Thyroid gland (tissue), 4 donors: Measurements from ENCODE around the gene PDGFA.

Source experiments
- POLR2A ChIP-seq, 2 donors: fragments of 450-650 bp; IDR thresholded peaks; one replicate each; pipeline ENCODE4 v1.6.1; 2017; ENCODE audit warnings: antibody characterized with exemption in 2 of 2, mild to moderate bottlenecking in 2 of 2, moderate library complexity in 1 of 2
- TF ChIP-seq, protein P1 (sequence below), 6 experiments: fragments of 200-600 bp in 3 of 6; fragments of 450-650 bp in 3 of 6; sonication (generic) in 3 of 6; IDR thresholded peaks; one replicate each; pipeline ENCODE4 v1.5.1; 2016 to 2019; ENCODE audit warnings: antibody characterized with exemption in 6 of 6, mild to moderate bottlenecking in 2 of 6, inconsistent platforms in 1 of 6, moderate library complexity in 1 of 6

DNA sequence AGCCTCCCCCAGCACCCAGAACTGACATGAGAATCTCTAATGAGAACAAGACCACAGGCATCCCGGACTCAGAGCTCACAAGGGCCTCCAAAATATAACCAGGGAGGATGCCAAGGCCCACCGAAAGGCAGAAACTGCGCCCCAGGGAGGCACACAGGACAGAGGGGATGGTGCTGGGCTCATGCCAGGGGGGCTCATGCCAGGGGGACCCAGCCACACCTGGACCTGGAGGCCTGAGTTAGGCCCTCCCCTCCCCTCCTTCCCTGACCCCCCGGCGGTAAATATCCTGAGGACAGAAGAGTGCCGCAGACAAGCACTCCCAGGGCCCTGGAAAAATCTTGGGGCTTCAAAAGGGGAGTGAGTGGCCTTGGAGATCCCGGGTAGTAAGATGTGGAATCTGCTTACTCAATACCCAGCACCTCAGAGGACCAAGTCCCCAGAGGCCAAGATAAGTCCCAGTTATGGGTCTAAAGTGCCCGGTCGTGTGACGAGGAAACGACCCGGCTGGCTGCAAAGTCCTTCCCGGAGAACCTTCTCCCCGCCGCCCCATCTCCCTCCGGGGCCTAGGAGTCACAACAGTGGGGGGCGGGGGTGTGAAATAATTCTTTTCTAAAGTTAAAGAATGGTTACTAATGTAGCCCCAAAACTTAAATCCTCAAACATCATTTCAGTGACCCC lies 11.9 kb downstream of the PDGFA start:
- TF ChIP-seq, protein P1, sequence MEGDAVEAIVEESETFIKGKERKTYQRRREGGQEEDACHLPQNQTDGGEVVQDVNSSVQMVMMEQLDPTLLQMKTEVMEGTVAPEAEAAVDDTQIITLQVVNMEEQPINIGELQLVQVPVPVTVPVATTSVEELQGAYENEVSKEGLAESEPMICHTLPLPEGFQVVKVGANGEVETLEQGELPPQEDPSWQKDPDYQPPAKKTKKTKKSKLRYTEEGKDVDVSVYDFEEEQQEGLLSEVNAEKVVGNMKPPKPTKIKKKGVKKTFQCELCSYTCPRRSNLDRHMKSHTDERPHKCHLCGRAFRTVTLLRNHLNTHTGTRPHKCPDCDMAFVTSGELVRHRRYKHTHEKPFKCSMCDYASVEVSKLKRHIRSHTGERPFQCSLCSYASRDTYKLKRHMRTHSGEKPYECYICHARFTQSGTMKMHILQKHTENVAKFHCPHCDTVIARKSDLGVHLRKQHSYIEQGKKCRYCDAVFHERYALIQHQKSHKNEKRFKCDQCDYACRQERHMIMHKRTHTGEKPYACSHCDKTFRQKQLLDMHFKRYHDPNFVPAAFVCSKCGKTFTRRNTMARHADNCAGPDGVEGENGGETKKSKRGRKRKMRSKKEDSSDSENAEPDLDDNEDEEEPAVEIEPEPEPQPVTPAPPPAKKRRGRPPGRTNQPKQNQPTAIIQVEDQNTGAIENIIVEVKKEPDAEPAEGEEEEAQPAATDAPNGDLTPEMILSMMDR (IDR thresholded peaks at IDR 0.05): no peak
- no peak for TF ChIP-seq POLR2A (IDR thresholded peaks at IDR 0.05)
